Dendritic cell treated with granulocyte-macrophage colony-stimulating factor and Interleukin-4, amounts not matched to agents 40 ng/mL and 50 ng/mL, for 4 days (primary cell): ENCODE data around the gene ANKS1A.

Source experiments
- H3K27ac Mint-ChIP-seq: one replicate; pipeline ENCODE4 v1.8.0; 2022; ENCODE audit warnings: mild to moderate bottlenecking, mixed read lengths
- H3K27me3 Mint-ChIP-seq: one replicate; pipeline ENCODE4 v1.8.0; 2022; ENCODE audit warnings: mild to moderate bottlenecking, mixed read lengths
- H3K36me3 Mint-ChIP-seq: one replicate; pipeline ENCODE4 v1.8.0; 2022; ENCODE audit warnings: low read depth, mixed read lengths
- H3K4me1 Mint-ChIP-seq: one replicate; pipeline ENCODE4 v1.8.0; 2022; ENCODE audit warnings: low read depth, mixed read lengths
- H3K4me3 Mint-ChIP-seq: one replicate; pipeline ENCODE4 v1.8.0; 2022; ENCODE audit warnings: mild to moderate bottlenecking, moderate library complexity, mixed read lengths
- H3K9me3 Mint-ChIP-seq: one replicate; pipeline ENCODE4 v1.8.0; 2022; ENCODE audit warnings: mixed read lengths
- intact Hi-C: fragments of 100-400 bp; cut with micrococcal nuclease; formaldehyde crosslinking; loops from one replicate; pipeline ENCODE4 v1.15.0; 2022

The ANKS1A gene

DNA sequence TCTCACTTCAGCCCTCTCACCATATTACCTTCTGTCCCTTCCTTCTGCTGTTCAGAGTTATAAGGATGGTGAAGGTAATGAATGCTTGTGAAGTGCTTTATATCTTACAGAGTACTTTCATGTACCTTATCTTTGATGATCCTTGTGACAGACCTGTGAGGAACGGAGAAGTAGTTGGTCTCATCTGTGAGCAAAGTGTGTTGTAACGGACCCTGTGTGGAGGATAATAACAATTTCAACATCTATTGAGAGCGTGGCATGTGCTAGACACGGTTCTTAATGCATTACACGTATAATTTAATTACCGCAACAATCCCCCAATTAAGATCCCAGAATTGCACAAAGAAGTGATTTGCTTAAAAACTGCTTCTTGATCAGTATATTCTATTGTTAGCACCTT is 124.6 kb downstream of the ANKS1A start:
- Mint-ChIP-seq H3K4me3 (no peak overlapping the region), H3K27ac (no peak overlapping the region), H3K4me1 (no peaks in the 10 kb centered on the region), H3K36me3 (peaks cover 53% of the 10 kb centered on the region), H3K9me3 (no peaks in the 10 kb centered on the region), H3K27me3 (no peaks in the 10 kb centered on the region)
- intact Hi-C loops, result no loop called here

DNA sequence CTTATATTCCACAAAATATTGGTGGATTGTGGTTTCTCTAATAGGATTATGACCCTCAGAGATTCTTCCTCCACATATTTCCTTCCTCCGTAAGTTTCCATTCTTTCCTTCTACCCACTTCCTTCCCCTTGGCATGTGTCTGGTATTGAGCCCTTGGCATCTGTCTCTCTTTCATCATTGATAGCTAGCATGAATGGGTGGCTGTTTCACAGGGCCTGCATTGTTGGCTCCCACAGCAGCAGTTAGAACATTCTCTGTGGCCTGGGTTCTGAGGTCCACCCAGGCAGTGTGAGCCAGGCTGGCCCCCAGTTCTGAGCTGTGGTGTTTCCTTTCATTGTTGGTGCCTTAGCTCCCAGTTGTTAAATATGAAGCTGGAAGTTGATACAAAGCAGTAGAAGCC is 125.3 kb downstream of the ANKS1A start:
- intact Hi-C loops, result no loop called here
- no peaks in the 10 kb centered on the region for H3K27me3 Mint-ChIP-seq
- H3K27ac Mint-ChIP-seq, result no peak overlapping the region
- no peak overlapping the region for H3K4me3 Mint-ChIP-seq
- no peaks in the 10 kb centered on the region for H3K9me3 Mint-ChIP-seq
- peaks cover 53% of the 10 kb centered on the region for H3K36me3 Mint-ChIP-seq
- no peaks in the 10 kb centered on the region for H3K4me1 Mint-ChIP-seq

DNA sequence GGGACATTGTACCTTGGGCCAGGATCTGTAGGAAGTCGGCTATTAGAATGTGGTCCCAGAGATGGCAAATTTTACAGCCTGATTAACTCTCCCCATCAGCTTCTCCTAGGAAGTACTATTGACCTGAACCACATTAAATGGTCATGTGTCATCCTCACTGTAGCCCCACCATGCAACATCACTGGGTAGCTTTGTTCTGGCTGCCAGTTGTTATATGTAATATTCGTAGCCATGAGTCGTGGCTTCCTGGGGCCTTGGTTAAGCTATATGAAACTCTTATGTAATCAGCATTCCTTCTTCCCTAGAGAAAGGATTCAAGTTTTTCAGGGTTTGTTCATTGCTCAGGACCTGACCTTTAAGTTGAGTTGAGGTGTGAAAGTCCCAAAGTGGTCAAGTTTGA is 125.7 kb downstream of the ANKS1A start:
- Mint-ChIP-seq H3K36me3 (peaks cover 56% of the 10 kb centered on the region), H3K27ac (no peak overlapping the region), H3K27me3 (no peaks in the 10 kb centered on the region), H3K4me3 (no peak overlapping the region), H3K4me1 (no peaks in the 10 kb centered on the region), H3K9me3 (no peaks in the 10 kb centered on the region)
- intact Hi-C loops, result no loop called here

DNA sequence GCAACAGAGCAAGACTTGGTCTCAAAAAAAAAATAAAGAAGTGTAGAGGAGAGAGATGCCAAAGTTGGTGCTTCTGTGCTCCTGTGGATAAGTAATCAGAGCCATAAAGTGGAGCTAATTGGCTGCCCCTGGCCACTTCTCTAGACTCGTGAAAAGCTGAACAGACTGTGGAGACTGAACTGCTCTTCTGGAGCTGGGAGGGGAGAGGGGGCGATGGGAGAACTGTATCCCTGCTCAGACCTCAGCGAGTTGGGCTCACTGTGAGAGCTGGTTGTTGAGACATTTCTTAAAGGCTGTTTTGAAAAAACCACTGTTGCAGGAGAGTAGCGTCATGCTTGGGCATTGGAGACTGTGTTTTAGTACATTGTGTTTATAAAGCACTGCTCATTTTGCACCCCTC is 126.4 kb downstream of the ANKS1A start:
- intact Hi-C loops, result no loop called here
- H3K4me3 Mint-ChIP-seq, result no peak overlapping the region

DNA sequence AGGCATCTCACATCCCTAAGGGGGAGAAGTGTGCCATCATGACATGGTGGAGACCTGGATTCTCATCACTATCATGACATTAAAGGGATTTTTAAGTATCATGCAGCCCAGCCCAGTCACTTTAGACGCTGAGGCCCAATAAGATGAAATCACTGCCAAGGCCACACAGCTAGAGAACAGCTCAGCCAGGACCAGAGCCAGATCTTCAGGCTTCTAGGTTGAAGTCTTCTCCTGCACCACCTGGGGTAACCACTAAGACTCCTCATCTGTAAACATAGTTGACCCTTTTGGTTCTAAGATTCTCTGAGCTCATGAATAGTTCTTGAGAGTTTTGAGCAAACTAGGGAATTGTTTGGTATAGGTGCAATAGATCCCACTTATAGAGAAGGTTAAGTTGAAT is 126.9 kb downstream of the ANKS1A start:
- Mint-ChIP-seq H3K4me1 (no peaks in the 10 kb centered on the region), H3K27ac (no peak overlapping the region), H3K4me3 (no peak overlapping the region), H3K27me3 (no peaks in the 10 kb centered on the region), H3K9me3 (no peaks in the 10 kb centered on the region), H3K36me3 (peaks cover 58% of the 10 kb centered on the region)
- intact Hi-C loops, result no loop called here

More for the DNA sequence above, 126.4 kb downstream of the ANKS1A start:
- H3K27ac Mint-ChIP-seq, result no peak overlapping the region
- H3K4me1 Mint-ChIP-seq, result no peaks in the 10 kb centered on the region
- H3K27me3 Mint-ChIP-seq, result no peaks in the 10 kb centered on the region
- H3K9me3 Mint-ChIP-seq, result no peaks in the 10 kb centered on the region
- H3K36me3 Mint-ChIP-seq, result peaks cover 60% of the 10 kb centered on the region

DNA sequence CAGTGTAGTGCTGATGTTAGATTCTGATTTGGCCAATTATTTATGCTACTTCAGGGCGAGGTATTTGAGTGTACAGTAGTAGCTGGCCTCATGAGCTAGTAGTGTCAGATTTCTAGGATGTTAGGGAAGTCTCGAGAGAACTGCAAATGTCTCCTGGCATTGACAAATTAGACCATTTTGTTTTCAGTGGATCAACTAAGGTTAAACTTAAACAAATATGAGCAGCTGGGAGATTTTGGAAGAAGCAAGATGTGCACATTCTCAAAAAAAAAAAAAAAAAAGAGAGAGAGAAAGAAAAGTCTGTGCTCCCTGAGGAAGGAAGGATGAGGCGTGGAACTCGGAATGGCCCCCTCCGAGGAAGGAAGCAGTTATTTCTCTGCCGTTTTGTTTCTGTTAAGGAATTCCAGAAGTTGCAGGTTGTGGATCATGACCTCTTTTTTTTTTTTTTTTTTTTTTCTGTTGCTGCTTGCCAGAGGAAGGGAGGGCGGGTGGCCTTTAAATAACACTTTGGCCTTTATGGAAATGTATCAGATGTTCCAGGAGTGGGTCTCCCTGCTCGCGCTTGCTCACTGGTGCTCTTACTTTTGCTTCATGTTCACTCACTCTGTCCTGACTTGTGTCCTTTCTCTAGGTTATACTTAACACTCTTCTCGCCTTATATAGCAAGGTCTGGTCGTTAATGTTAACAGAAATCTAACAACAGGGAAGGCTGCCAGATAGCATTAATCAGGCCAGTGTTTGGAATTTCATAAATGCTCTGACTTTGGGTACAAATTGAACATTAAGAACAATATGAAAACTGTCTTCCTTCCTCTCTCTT is 127.7 kb downstream of the ANKS1A start:
- H3K4me3 Mint-ChIP-seq, result no peak overlapping the region
- H3K36me3 Mint-ChIP-seq, result peaks cover 59% of the 10 kb centered on the region
- no peaks in the 10 kb centered on the region for H3K27me3 Mint-ChIP-seq
- no peak overlapping the region for H3K27ac Mint-ChIP-seq
- intact Hi-C loops, result no loop called here
- H3K9me3 Mint-ChIP-seq, result no peaks in the 10 kb centered on the region
- no peaks in the 10 kb centered on the region for H3K4me1 Mint-ChIP-seq

DNA sequence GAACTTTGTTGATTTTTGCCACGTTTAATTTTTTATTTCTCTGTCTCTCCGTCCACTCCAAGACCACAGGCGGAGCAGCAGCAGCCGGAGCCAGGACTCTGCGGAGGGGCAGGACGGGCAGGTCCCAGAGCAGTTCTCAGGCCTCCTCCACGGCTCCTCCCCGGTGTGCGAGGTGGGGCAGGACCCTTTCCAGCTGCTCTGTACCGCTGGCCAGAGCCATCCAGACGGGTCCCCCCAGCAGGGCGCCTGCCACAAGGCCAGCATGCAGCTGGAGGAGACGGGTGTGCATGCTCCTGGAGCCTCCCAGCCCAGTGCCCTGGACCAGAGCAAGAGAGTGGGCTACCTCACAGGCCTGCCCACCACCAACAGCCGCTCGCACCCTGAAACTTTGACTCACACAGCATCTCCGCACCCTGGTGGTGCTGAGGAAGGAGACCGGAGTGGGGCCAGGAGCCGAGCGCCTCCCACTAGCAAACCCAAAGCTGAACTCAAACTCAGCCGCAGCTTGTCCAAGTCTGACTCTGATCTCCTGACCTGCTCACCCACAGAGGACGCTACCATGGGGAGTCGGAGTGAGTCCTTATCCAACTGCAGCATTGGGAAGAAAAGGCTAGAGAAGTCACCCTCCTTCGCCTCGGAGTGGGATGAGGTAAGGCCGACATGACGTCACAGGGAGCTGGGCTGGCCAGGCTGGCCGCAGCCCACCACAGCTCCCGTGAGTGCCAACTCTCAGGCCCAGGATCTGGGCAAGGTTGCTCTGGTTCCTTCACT is 128.5 kb downstream of the ANKS1A start:
- intact Hi-C loops, result no loop called here
- Mint-ChIP-seq H3K4me3 (no peak overlapping the region), H3K27ac (no peak overlapping the region), H3K4me1 (no peaks in the 10 kb centered on the region), H3K36me3 (peaks cover 63% of the 10 kb centered on the region), H3K9me3 (no peaks in the 10 kb centered on the region), H3K27me3 (no peaks in the 10 kb centered on the region)

DNA sequence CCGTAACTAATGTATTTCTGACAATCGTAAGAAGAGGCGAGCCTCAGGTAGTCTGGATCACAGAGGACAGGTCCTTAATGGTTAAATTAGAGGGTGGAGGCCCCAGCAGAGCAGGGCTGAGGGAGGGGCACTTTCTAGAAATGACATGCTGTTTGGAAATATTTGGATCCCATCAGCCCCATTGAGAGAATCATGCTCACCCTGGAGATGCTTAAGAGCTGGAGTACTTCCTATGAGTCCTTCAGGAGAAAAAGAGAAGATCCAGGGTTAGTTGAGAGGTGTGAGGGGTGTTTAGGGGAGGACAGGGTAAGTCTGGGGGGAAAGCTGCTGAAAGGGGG is 129.1 kb downstream of the ANKS1A start:
- Mint-ChIP-seq H3K27me3 (no peaks in the 10 kb centered on the region), H3K27ac (no peak overlapping the region), H3K4me3 (no peak overlapping the region), H3K4me1 (peaks cover 4% of the 10 kb centered on the region), H3K36me3 (peaks cover 63% of the 10 kb centered on the region), H3K9me3 (no peaks in the 10 kb centered on the region)
- intact Hi-C loops, result no loop called here

DNA sequence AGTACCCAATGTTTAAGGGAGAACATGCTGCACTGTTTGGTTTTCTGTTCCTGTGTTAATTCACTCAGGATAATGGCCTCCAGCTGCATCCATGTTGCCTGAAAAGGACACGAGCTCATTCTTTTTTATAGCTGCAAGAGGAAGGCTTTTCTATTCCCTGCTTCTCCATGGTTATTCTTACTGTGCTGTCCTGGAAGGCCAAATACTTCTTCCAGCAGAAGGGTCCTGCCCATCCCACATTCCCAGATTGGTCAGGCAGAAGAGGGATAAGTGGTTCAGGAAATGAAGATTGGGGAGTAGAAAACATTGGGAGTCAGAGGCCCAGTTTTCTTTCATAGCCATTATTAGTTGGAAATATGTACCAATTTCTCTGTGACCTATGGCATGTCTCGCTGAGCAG is 129.7 kb downstream of the ANKS1A start:
- Mint-ChIP-seq H3K27me3 (no peaks in the 10 kb centered on the region), H3K27ac (no peak overlapping the region)
- intact Hi-C loops, result no loop called here

DNA sequence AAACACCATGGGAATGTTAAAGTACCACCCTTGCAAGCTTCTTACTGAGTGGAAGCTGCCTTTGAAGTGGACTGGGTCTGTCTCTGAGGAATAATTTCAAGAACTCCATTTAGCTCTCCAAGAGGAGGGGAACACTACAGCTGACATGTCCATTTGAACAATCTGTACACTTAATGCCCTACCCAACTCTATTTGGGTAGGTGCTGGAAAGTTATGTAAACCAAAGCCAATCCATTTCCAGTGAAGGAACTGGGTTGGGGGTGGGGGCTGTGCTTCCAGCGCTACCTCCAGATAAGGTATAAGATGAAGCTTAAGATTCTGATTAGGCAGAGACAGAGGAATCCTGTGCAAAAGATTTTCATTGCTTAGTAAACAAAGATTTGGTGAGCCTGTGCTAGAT is 130.1 kb downstream of the ANKS1A start:
- peaks cover 62% of the 10 kb centered on the region for H3K36me3 Mint-ChIP-seq
- no peak overlapping the region for H3K4me3 Mint-ChIP-seq
- H3K27ac Mint-ChIP-seq, result no peak overlapping the region
- H3K4me1 Mint-ChIP-seq, result peaks cover 8% of the 10 kb centered on the region
- H3K27me3 Mint-ChIP-seq, result no peaks in the 10 kb centered on the region
- no peaks in the 10 kb centered on the region for H3K9me3 Mint-ChIP-seq
- intact Hi-C loops, result no loop called here

More for the DNA sequence above, 129.7 kb downstream of the ANKS1A start:
- no peaks in the 10 kb centered on the region for H3K9me3 Mint-ChIP-seq
- no peak overlapping the region for H3K4me3 Mint-ChIP-seq
- peaks cover 63% of the 10 kb centered on the region for H3K36me3 Mint-ChIP-seq
- peaks cover 7% of the 10 kb centered on the region for H3K4me1 Mint-ChIP-seq

DNA sequence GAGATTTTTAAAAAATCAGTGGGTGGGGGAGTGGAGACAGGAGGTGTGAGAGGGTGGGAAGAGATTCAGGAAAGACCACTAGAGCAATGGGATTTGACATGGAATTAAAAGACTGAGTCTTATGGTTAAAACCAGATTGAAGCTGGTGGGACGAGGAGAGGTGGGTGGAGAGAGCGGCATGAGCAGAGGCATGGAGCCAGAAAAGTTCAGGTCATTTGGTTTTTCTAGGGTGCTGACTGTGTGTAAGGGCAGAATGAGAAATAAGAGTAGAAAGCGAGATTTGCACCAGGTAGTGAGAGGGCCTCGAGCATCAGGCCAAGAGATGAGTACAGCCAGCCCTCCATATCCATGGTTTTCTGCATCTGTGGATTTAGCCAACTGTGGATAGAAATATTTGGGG is 130.8 kb downstream of the ANKS1A start:
- Mint-ChIP-seq H3K9me3 (no peaks in the 10 kb centered on the region), H3K4me1 (peaks cover 15% of the 10 kb centered on the region), H3K27me3 (no peaks in the 10 kb centered on the region), H3K27ac (no peak overlapping the region), H3K4me3 (no peak overlapping the region), H3K36me3 (peaks cover 58% of the 10 kb centered on the region)
- intact Hi-C loops, result loop anchor here (5.0 kb wide), 1 partner anchor 42 kb away; no protein-coding TSS in a partner anchor

DNA sequence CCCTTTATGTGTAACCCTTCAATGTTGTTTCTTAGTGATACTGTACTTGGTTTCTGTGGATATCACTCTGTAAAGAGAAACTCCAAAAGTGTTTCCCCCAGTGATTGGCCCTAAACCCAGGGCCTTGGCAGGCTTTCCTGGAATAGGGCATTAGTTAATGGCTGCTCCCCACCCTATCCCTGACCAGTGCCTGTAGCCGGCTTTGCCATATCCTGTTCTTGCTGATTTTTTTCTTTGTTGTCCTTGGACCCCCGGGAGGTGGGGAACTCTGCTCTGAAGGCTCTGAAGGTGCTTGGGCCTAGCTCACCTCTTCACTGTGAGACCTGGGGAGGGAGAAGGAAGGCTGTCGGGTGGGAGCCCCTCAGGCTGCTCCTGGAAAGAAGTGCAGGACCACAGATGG is 131.9 kb downstream of the ANKS1A start:
- no peak overlapping the region for H3K27ac Mint-ChIP-seq
- no peaks in the 10 kb centered on the region for H3K9me3 Mint-ChIP-seq
- H3K4me3 Mint-ChIP-seq, result no peak overlapping the region
- H3K4me1 Mint-ChIP-seq, result peaks cover 26% of the 10 kb centered on the region
- intact Hi-C loops, result loop anchor here (5.0 kb wide), 1 partner anchor 41 kb away; no protein-coding TSS in a partner anchor
- peaks cover 64% of the 10 kb centered on the region for H3K36me3 Mint-ChIP-seq
- H3K27me3 Mint-ChIP-seq, result no peaks in the 10 kb centered on the region

DNA sequence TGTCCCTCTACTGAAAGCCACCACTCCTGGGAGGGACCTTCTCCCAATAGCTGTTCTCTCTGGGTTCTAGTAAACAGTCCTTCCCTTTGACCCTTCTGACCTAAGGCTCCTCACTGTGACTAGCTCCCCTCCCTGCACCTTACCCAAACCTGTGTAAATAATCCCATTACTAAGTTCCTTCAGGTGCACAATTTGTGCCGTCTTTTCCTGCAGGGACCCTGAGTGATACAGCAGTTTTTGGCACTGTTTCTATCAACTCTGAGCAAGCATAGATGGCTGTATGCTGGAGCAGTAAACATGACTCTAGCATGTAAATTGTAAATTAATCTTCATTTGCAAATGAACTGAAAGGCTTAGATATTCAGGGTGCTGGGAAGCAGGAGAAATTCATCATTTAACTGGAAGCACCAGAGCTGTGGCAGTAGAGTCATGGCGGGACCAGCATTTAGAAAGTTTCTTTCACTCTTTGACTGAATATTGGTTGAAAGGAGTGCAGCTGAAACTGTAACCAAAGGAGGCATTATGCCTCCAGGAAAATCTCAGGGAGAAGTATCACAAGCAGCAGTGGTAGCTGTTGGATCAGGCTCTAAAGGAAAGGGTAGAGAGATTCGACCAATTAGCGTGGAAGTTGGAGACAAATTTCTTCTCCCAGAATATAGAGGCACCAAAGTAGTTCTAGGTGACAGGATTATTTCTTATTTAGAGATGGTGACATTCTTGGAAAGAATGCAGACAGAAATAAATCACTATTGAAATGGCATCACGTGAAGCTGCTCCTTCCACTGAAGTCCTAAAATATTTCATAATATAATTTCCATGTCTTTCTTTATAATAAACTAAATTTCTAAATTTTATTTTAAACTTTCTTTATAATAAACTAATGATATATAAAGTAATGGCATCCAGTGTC is 134.3 kb downstream of the ANKS1A start:
- Mint-ChIP-seq H3K4me3 (no peak overlapping the region), H3K27ac (no peak overlapping the region), H3K4me1 (peaks cover 26% of the 10 kb centered on the region), H3K9me3 (no peaks in the 10 kb centered on the region), H3K36me3 (peaks cover 64% of the 10 kb centered on the region), H3K27me3 (no peaks in the 10 kb centered on the region)
- intact Hi-C loops, result loop anchor here (5.0 kb wide), 1 partner anchor 39 kb away; no protein-coding TSS in a partner anchor
